Measurements from ENCODE around the gene HSP90AA1.
"Not testable (repeated sequence)": the region's sequence is repeated elsewhere in the genome, so short reads cannot be mapped to it uniquely, and the experiment has no call there.

GRCh38 chr14:102134719-102135118 is 47.9 kb upstream of the HSP90AA1 start:
- not testable (repeated sequence) for TF ChIP-seq EP300, CTCF, POLR2A (IDR thresholded peaks at IDR 0.05)
